Brain microvascular endothelial cell (primary cell): ENCODE data around the gene NELL2.
"Not testable (repeated sequence)": the region's sequence is repeated elsewhere in the genome, so short reads cannot be mapped to it uniquely, and the experiment has no call there.

Experiments
- DNase-seq: peaks from one replicate; pipeline ENCODE4 v3.0.0-alpha.2; 2020
- H3K27ac ChIP-seq: fragments of 250-450 bp; sonication (Bioruptor Pico); 2 replicates; pipeline ENCODE4 v1.5.1; 2020; ENCODE audit warnings: mild to moderate bottlenecking, moderate library complexity
- H3K27me3 ChIP-seq: fragments of 250-450 bp; sonication (Bioruptor Pico); replicated peaks from 2 replicates; pipeline ENCODE4 v1.5.1; 2020; ENCODE audit warnings: mild to moderate bottlenecking
- H3K36me3 ChIP-seq: fragments of 250-450 bp; sonication (Bioruptor Pico); replicated peaks from 2 replicates; pipeline ENCODE4 v1.5.1; 2020; ENCODE audit warnings: mild to moderate bottlenecking
- H3K4me3 ChIP-seq: 2 replicates; pipeline ENCODE4 v1.5.1; 2011; ENCODE audit warnings: low read depth, mild to moderate bottlenecking, control low read depth, low read length, moderate library complexity
- in situ Hi-C: cut with HindIII; loops from 2 replicates; pipeline ENCODE4 v1.10.0; 2017; ENCODE audit warnings: low sequenced_read_pairs, low pct_ligation_motif_present
- TF ChIP-seq, protein P1 (sequence below): IDR thresholded peaks from 2 replicates; pipeline ENCODE4 v1.5.1; 2011; ENCODE audit warnings: low read depth, mild to moderate bottlenecking, moderate library complexity, low read length, control low read depth, inconsistent platforms; ENCODE audit errors: missing control alignments

NELL2 gene

DNA sequence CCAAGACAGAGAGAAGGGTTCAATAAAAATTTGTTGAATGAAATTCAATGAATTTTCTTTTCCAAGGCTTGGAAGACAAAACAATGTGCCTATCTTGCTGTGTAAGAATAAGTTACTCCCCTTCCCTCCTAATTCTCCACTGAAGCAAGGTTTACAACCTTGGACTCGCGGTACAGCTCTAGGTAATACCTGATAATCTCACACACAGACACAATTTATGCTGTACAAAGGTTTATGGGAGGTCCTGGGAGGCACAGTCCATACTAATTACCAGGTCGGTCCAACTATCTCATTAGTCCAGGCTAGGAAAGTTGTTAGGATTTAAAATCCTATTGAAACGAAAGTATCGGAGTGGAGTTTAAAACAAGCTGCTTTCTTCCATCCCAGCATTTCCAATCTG is 42.6 kb downstream of the NELL2 start:
- in situ Hi-C loops, result no loop called here
- TF ChIP-seq, protein P1, sequence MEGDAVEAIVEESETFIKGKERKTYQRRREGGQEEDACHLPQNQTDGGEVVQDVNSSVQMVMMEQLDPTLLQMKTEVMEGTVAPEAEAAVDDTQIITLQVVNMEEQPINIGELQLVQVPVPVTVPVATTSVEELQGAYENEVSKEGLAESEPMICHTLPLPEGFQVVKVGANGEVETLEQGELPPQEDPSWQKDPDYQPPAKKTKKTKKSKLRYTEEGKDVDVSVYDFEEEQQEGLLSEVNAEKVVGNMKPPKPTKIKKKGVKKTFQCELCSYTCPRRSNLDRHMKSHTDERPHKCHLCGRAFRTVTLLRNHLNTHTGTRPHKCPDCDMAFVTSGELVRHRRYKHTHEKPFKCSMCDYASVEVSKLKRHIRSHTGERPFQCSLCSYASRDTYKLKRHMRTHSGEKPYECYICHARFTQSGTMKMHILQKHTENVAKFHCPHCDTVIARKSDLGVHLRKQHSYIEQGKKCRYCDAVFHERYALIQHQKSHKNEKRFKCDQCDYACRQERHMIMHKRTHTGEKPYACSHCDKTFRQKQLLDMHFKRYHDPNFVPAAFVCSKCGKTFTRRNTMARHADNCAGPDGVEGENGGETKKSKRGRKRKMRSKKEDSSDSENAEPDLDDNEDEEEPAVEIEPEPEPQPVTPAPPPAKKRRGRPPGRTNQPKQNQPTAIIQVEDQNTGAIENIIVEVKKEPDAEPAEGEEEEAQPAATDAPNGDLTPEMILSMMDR, result no peak
- no peak overlapping the region for H3K4me3 ChIP-seq
- H3K27me3 ChIP-seq, result no peaks in the 10 kb centered on the region
- H3K36me3 ChIP-seq, result no peaks in the 10 kb centered on the region
- no peak for DNase-seq
- no peak overlapping the region for H3K27ac ChIP-seq

DNA sequence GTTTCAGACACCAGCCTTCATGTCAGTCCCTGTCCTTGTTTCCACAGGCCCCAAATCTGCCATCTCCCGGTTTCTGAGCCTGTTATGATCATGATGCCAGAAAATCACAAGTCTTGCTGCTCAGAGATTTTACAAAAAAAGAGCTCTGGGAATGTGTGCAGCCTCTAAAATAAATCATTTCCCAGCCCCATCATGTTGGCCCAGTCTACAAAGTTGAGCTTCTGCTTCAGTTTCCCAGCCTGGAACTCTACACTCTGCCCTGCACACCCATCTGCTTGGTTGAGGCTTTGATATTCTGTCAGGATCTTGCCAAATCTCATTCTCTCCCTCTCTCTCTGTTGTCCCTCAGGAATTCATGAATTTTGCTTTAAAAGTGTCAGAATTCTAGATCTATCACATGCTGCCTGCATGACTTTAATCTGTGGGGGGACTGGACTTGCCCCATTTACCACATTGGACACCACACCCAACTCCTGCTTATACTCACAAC is 45.5 kb downstream of the NELL2 start:
- no peaks in the 10 kb centered on the region for H3K36me3 ChIP-seq
- no peaks in the 10 kb centered on the region for H3K27me3 ChIP-seq
- no peak overlapping the region for H3K27ac ChIP-seq
- TF ChIP-seq, protein P1, result no peak
- no peak overlapping the region for H3K4me3 ChIP-seq
- in situ Hi-C loops, result no loop called here
- DNase-seq, result no peak

DNA sequence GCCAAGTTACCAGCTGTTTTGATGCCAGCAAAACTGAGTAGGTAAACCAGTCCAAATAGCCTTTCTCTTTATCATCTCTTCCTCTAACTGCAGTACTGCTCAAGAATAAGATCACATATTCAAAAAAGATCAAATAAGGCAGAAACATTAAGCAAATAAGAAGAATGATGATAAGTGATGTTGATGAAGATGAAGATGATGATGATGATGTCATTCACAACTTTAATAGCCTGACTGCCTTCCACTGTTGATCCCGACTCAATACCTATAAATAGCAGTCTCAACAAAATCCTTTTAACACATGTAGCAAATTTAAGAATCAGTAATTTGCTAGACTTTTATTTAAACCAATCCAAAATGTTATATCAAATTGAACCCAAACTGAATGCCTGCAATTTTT is 47.1 kb downstream of the NELL2 start:
- in situ Hi-C loops, result no loop called here
- H3K4me3 ChIP-seq, result no peak overlapping the region
- DNase-seq, result no peak
- TF ChIP-seq, protein P1, result no peak
- H3K27ac ChIP-seq, result no peak overlapping the region
- no peaks in the 10 kb centered on the region for H3K36me3 ChIP-seq
- H3K27me3 ChIP-seq, result no peaks in the 10 kb centered on the region

DNA sequence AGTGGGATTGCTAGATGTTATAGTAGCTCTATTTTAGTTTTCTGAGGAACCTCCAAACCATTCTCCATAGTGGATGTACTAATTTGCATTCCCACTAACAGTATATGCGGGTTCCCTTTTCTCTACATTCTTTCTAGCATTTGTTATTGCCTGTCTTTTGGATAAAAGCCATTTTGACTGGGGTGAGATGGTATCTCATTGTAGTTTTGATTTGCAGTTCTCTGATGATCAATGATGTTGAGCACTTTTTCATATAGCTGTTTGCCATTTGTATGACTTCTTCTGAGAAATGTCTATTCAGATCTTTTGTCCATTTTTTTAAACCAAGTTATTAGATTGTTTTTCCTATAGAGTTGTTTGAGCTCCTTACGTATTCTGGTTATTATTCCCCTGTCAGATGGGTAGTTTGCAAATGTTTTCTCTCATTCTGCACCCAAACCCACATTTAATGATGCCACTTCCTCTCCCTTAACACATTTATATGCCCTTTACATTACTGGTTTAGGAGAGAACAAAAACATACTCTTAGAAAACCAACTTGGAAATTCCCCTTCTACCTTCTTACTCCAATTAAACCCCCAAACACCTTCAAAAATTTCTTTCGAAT is 48.2 kb downstream of the NELL2 start:
- no peak for DNase-seq
- H3K36me3 ChIP-seq, result no peaks in the 10 kb centered on the region
- in situ Hi-C loops, result no loop called here
- no peaks in the 10 kb centered on the region for H3K27me3 ChIP-seq
- TF ChIP-seq, protein P1, result no peak
- H3K4me3 ChIP-seq, result no peak overlapping the region
- H3K27ac ChIP-seq, result no peak overlapping the region

DNA sequence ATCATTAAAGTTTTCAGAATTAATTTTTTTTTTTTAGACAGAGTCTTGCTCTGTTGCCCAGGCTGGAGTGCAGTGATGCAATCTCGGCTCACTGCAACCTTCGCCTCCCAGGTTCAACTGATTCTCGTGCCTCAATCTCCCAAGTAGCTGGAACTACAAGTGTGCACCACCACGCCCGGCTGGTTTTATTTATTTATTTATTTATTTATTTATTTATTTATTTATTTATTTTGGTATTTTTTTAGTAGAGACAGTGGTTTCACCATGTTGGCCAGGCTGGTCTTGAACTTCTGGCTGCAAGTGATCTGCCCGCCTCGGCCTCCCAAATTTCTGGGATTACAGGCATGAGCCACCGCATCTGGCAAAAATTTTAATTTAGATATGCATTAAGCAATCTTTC is 54.4 kb downstream of the NELL2 start:
- H3K36me3 ChIP-seq, DNase-seq, H3K27ac ChIP-seq, H3K27me3 ChIP-seq, H3K4me3 ChIP-seq, in situ Hi-C loops: not testable (repeated sequence)

DNA sequence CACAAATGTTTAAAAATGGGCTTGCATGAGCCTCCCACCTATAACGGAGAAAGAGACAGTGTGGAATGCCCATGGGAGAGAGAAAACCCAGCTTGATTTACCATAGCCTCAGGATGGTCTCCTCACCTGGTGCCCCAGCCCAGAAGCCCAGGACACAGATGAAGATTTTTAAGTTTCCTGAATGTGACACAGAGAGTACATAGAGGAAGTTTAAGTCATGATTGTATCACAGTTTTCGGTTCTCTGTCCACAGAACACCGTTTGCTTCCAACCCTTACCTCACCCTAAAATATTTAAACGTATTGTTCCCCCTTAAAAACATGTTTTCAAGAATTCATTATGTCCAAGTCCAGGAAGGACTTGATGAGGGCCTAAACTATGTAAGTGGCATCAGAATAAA is 56.2 kb downstream of the NELL2 start:
- DNase-seq, result no peak
- Histone ChIP-seq H3K27ac (no peak overlapping the region), H3K4me3 (no peak overlapping the region), H3K36me3 (no peaks in the 10 kb centered on the region), H3K27me3 (no peaks in the 10 kb centered on the region)
- TF ChIP-seq, protein P1, result no peak
- in situ Hi-C loops, result no loop called here
